Prostate gland (tissue), 2 donors: Measurements from ENCODE around the gene JPH3. TPM values are rescaled to one million over a fixed set of nuclear protein-coding genes. Genes with fewer than 3 reads are reported as not detected.

Source experiments
- DNase-seq: peaks from one replicate; pipeline ENCODE4 v3.0.0-alpha.2; 2019; ENCODE audit warnings: low spot score
- H3K27ac ChIP-seq, 2 donors: fragments of 200-600 bp; sonication (generic); 2 replicates each; pipeline ENCODE4 v1.5.1; 2017 to 2019
- H3K27me3 ChIP-seq: fragments of 200-600 bp; sonication (generic); replicated peaks from 2 replicates; pipeline ENCODE4 v1.5.1; 2019; ENCODE audit not compliant: insufficient read depth
- H3K36me3 ChIP-seq, 2 donors: fragments of 200-600 bp; sonication (generic); 1 replicate in 1 of 2; 2 replicates in 1 of 2; pipeline versions ENCODE4 v1.5.1 to v1.8.1; 2017 to 2019
- H3K4me1 ChIP-seq: fragments of 200-600 bp; sonication (generic); replicated peaks from 2 replicates; pipeline ENCODE4 v1.5.1; 2019
- H3K4me3 ChIP-seq, 2 donors: fragments of 200-600 bp; sonication (generic); 2 replicates each; pipeline ENCODE4 v1.5.1; 2017 to 2019
- H3K9me3 ChIP-seq: fragments of 200-600 bp; sonication (generic); 2 replicates; pipeline ENCODE4 v1.5.1; 2017
- CTCF ChIP-seq, 4 experiments: fragments of 200-600 bp in 2 of 4; fragments of 450-650 bp in 2 of 4; sonication (generic) in 2 of 4; IDR thresholded peaks; 1 replicate in 3 of 4; 2 replicates in 1 of 4; pipeline ENCODE4 v1.5.1; 2016 to 2019; ENCODE audit warnings: antibody characterized with exemption in 4 of 4, mild to moderate bottlenecking in 2 of 4, moderate library complexity in 2 of 4
- POLR2A ChIP-seq: fragments of 450-650 bp; IDR thresholded peaks from one replicate; pipeline ENCODE4 v1.6.1; 2016; ENCODE audit warnings: antibody characterized with exemption, mild to moderate bottlenecking
- POLR2AphosphoS5 ChIP-seq: sonication (generic); formaldehyde crosslinking; IDR thresholded peaks from one replicate; pipeline ENCODE4 v1.6.1; 2017; ENCODE audit warnings: antibody characterized with exemption
- WGBS: methylation state at CpG from one replicate; pipeline ENCODE4 v1.1.5; 2018; 5-methylcytosine and 5-hydroxymethylcytosine counted together
- intact Hi-C: fragments of 100-400 bp; cut with DNase I; formaldehyde crosslinking; loops from one replicate; pipeline ENCODE4 v1.14.2; 2022
- total RNA-seq, 2 donors: library from RNA; depleted of rRNA; stranded (reverse); fragments of >200 nt; gene quantifications; one replicate each; pipeline ENCODE4 v1.1.0, GENCODE V29; 2016

JPH3 gene
- total RNA-seq, 2 donors from 2014 or later, result 1.0 to 6.1 TPM

GRCh38 chr16:87684711-87685404 is 82.5 kb downstream of the JPH3 start:
- Histone ChIP-seq H3K27ac (no peak overlapping the region), H3K27me3 (peaks cover 4% of the 10 kb centered on the region), H3K4me1 (no peaks in the 10 kb centered on the region), H3K36me3 (no peaks in the 10 kb centered on the region), H3K9me3 (no peaks in the 10 kb centered on the region), H3K4me3 (no peak overlapping the region)
- 79% methylated on average over 28 of the region's 35 CpGs for WGBS
- no peak for DNase-seq
- intact Hi-C loops, result no loop called here
- TF ChIP-seq CTCF (IDR thresholded peaks at IDR 0.05) (no peak), POLR2A (no peak), POLR2AphosphoS5 (no peak)

GRCh38 chr16:87685405-87685755 is 83.1 kb downstream of the JPH3 start:
- Histone ChIP-seq H3K36me3 (no peaks in the 10 kb centered on the region), H3K4me3 (no peak overlapping the region), H3K4me1 (no peaks in the 10 kb centered on the region), H3K27me3 (peaks cover 6% of the 10 kb centered on the region), H3K9me3 (no peaks in the 10 kb centered on the region), H3K27ac (no peak overlapping the region)
- 87% methylated on average over 19 of the region's 19 CpGs for WGBS
- no peak for DNase-seq
- intact Hi-C loops, result no loop called here
- TF ChIP-seq POLR2AphosphoS5 (no peak), POLR2A (no peak), CTCF (IDR thresholded peaks at IDR 0.05) (no peak)

- H3K27me3 ChIP-seq, result peaks cover 6% of the 10 kb centered on the region
- no peaks in the 10 kb centered on the region for H3K9me3 ChIP-seq
- H3K36me3 ChIP-seq, result no peaks in the 10 kb centered on the region
- no peak overlapping the region for H3K4me3 ChIP-seq
- DNase-seq, result no peak
- H3K27ac ChIP-seq, result no peak overlapping the region
- TF ChIP-seq POLR2A (no peak), CTCF (IDR thresholded peaks at IDR 0.05) (no peak), POLR2AphosphoS5 (no peak)
- H3K4me1 ChIP-seq, result no peaks in the 10 kb centered on the region
- WGBS, result 76% methylated on average over 13 of the region's 13 CpGs
- intact Hi-C loops, result no loop called here
These were observed 83.5 kb downstream of the JPH3 start for GRCh38 chr16:87685766-87686165.

- intact Hi-C loops, result no loop called here
- H3K36me3 ChIP-seq, result no peaks in the 10 kb centered on the region
- peaks cover 6% of the 10 kb centered on the region for H3K27me3 ChIP-seq
- 69% methylated on average over 13 of the region's 13 CpGs for WGBS
- H3K4me3 ChIP-seq, result no peak overlapping the region
- DNase-seq, result no peak
- H3K4me1 ChIP-seq, result no peaks in the 10 kb centered on the region
- TF ChIP-seq POLR2AphosphoS5, result no peak
- TF ChIP-seq CTCF (IDR thresholded peaks at IDR 0.05), result no peak
- no peak for TF ChIP-seq POLR2A
- no peak overlapping the region for H3K27ac ChIP-seq
- H3K9me3 ChIP-seq, result no peaks in the 10 kb centered on the region
These were observed 84.4 kb downstream of the JPH3 start for GRCh38 chr16:87686697-87687096.

GRCh38 chr16:87687126-87687910 is 85.0 kb downstream of the JPH3 start:
- Histone ChIP-seq H3K4me1 (no peaks in the 10 kb centered on the region), H3K9me3 (no peaks in the 10 kb centered on the region), H3K27me3 (peaks cover 6% of the 10 kb centered on the region), H3K36me3 (no peaks in the 10 kb centered on the region), H3K27ac (no peak overlapping the region), H3K4me3 (no peak overlapping the region)
- intact Hi-C loops, result no loop called here
- 58% methylated on average over 31 of the region's 31 CpGs for WGBS
- no peak for TF ChIP-seq CTCF (IDR thresholded peaks at IDR 0.05)
- TF ChIP-seq POLR2A, result no peak
- no peak for DNase-seq
